ENCODE measurements around the gene ARID1A. TPM values are rescaled to one million over a fixed set of nuclear protein-coding genes. Genes with fewer than 3 reads are reported as not detected.

ARID1A gene
- total and polyA plus RNA-seq, 2 of the 8 experiments (the other 6 are each of a cell fraction or from before 2014, with no cell fraction given): 52.1 to 103 TPM

Small RNA genes within 50 kb of the gene (small RNA-seq; reads per million reads assigned to genes)
- gene AL627082.1 (ENCODE audit: insufficient read depth): not detected
- gene RN7SL165P (ENCODE audit: insufficient read depth): not detected

Other genes with a start within 250 kb of the ARID1A start
- 452 and 453 TPM in 2 replicates for gene HMGN2, start 223.6 kb upstream of the ARID1A start, total RNA-seq (2021; fragmentation: NEBNext Ultra II Directional; extraction: Animal tissue kit (Norgen Biotek cat#: 25700))
- 144 and 254 TPM in 2 replicates for gene HMGN2, start 223.6 kb upstream of the ARID1A start, polyA plus RNA-seq (2011; rRNA removed)
- 55.0 and 56.5 TPM in 2 replicates for gene RPS6KA1, start 166.3 kb upstream of the ARID1A start, total RNA-seq (2021; fragmentation: NEBNext Ultra II Directional; extraction: Animal tissue kit (Norgen Biotek cat#: 25700))
- gene RPS6KA1, start 166.3 kb upstream of the ARID1A start, polyA plus RNA-seq (2011; rRNA removed): 44.3 and 48.8 TPM in 2 replicates
- 8.5 and 9.3 TPM in 2 replicates for gene PIGV, start 91.9 kb downstream of the ARID1A start, total RNA-seq (2021; fragmentation: NEBNext Ultra II Directional; extraction: Animal tissue kit (Norgen Biotek cat#: 25700))
- 20.9 and 22.4 TPM in 2 replicates for gene PIGV, start 91.9 kb downstream of the ARID1A start, polyA plus RNA-seq (2011; rRNA removed)
- 29.2 and 29.7 TPM in 2 replicates for gene ZDHHC18, start 130.7 kb downstream of the ARID1A start, total RNA-seq (2021; fragmentation: NEBNext Ultra II Directional; extraction: Animal tissue kit (Norgen Biotek cat#: 25700))
- gene ZDHHC18, start 130.7 kb downstream of the ARID1A start, polyA plus RNA-seq (2011; rRNA removed): 49.8 and 61.3 TPM in 2 replicates
- 3.9 and 4.0 TPM in 2 replicates for gene SFN, start 167.1 kb downstream of the ARID1A start, total RNA-seq (2021; fragmentation: NEBNext Ultra II Directional; extraction: Animal tissue kit (Norgen Biotek cat#: 25700))
- gene SFN, start 167.1 kb downstream of the ARID1A start, polyA plus RNA-seq (2011; rRNA removed): 3.3 and 4.2 TPM in 2 replicates
- 29.6 and 36.8 TPM in 2 replicates for gene GPN2, start 194.3 kb downstream of the ARID1A start, total RNA-seq (2021; fragmentation: NEBNext Ultra II Directional; extraction: Animal tissue kit (Norgen Biotek cat#: 25700))
- 27.3 and 34.8 TPM in 2 replicates for gene GPN2, start 194.3 kb downstream of the ARID1A start, polyA plus RNA-seq (2011; rRNA removed)
- 17.4 and 19.8 TPM in 2 replicates for gene GPATCH3, start 204.5 kb downstream of the ARID1A start, total RNA-seq (2021; fragmentation: NEBNext Ultra II Directional; extraction: Animal tissue kit (Norgen Biotek cat#: 25700))
- 7.9 and 11.6 TPM in 2 replicates for gene GPATCH3, start 204.5 kb downstream of the ARID1A start, polyA plus RNA-seq (2011; rRNA removed)
- gene NR0B2, start 218.0 kb downstream of the ARID1A start, total RNA-seq (2021; fragmentation: NEBNext Ultra II Directional; extraction: Animal tissue kit (Norgen Biotek cat#: 25700)): not detected in 2 replicates
- not detected in 2 replicates for gene NR0B2, start 218.0 kb downstream of the ARID1A start, polyA plus RNA-seq (2011; rRNA removed)
- gene NUDC, start 225.7 kb downstream of the ARID1A start, total RNA-seq (2021; fragmentation: NEBNext Ultra II Directional; extraction: Animal tissue kit (Norgen Biotek cat#: 25700)): 131 and 134 TPM in 2 replicates
- 43.2 and 53.5 TPM in 2 replicates for gene NUDC, start 225.7 kb downstream of the ARID1A start, polyA plus RNA-seq (2011; rRNA removed)

Data from H1 (cell line).